T-helper 1 cell treated with Interleukin-12 subunit alpha and Interleukin-12 subunit beta and Interleukin-4 antibody, amounts not matched to agents 30 μg/mL and 1 μg/mL, for 36 hours (primary cell): Measurements from ENCODE around the gene TSTD2.

Source experiments
- H3K27ac Mint-ChIP-seq: one replicate; pipeline ENCODE4 v1.8.0; 2021; ENCODE audit warnings: mild to moderate bottlenecking, mixed read lengths
- H3K27me3 Mint-ChIP-seq: one replicate; pipeline ENCODE4 v1.8.0; 2021; ENCODE audit warnings: low read depth, mixed read lengths
- H3K36me3 Mint-ChIP-seq: one replicate; pipeline ENCODE4 v1.8.0; 2021; ENCODE audit warnings: low read depth, mixed read lengths
- H3K4me1 Mint-ChIP-seq: one replicate; pipeline ENCODE4 v1.8.0; 2021; ENCODE audit warnings: low read depth, mixed read lengths
- H3K4me3 Mint-ChIP-seq: one replicate; pipeline ENCODE4 v1.8.0; 2021; ENCODE audit warnings: mild to moderate bottlenecking, moderate library complexity, mixed read lengths
- H3K9me3 Mint-ChIP-seq: one replicate; pipeline ENCODE4 v1.8.0; 2021; ENCODE audit warnings: mixed read lengths

The TSTD2 gene

GRCh38 chr9:97568461-97569275 is 64.5 kb downstream of the TSTD2 start:
- H3K4me1 Mint-ChIP-seq = peaks cover 1% of the 10 kb centered on the region
- H3K4me3 Mint-ChIP-seq = no peak overlapping the region
- no peaks in the 10 kb centered on the region for H3K27me3 Mint-ChIP-seq
- no peaks in the 10 kb centered on the region for H3K36me3 Mint-ChIP-seq
- no peak overlapping the region for H3K27ac Mint-ChIP-seq
- no peaks in the 10 kb centered on the region for H3K9me3 Mint-ChIP-seq

GRCh38 chr9:97567894-97568202 is 65.3 kb downstream of the TSTD2 start:
- Mint-ChIP-seq H3K36me3 (no peaks in the 10 kb centered on the region), H3K27ac (no peak overlapping the region), H3K27me3 (no peaks in the 10 kb centered on the region)

GRCh38 chr9:97567182-97567893 is 65.8 kb downstream of the TSTD2 start:
- H3K4me1 Mint-ChIP-seq = peaks cover 1% of the 10 kb centered on the region
- H3K27me3 Mint-ChIP-seq = no peaks in the 10 kb centered on the region
- no peaks in the 10 kb centered on the region for H3K9me3 Mint-ChIP-seq

More at GRCh38 chr9:97567894-97568202, 65.3 kb downstream of the TSTD2 start:
- Mint-ChIP-seq H3K9me3 (no peaks in the 10 kb centered on the region), H3K4me3 (no peak overlapping the region), H3K4me1 (peaks cover 1% of the 10 kb centered on the region)

GRCh38 chr9:97565262-97565661 is 67.9 kb downstream of the TSTD2 start:
- Mint-ChIP-seq H3K4me1 (peaks cover 1% of the 10 kb centered on the region), H3K9me3 (no peaks in the 10 kb centered on the region)

More at GRCh38 chr9:97567182-97567893, 65.8 kb downstream of the TSTD2 start:
- Mint-ChIP-seq H3K27ac (no peak overlapping the region), H3K4me3 (no peak overlapping the region), H3K36me3 (no peaks in the 10 kb centered on the region)

GRCh38 chr9:97564291-97565175 is 68.6 kb downstream of the TSTD2 start:
- Mint-ChIP-seq H3K9me3 (no peaks in the 10 kb centered on the region), H3K36me3 (no peaks in the 10 kb centered on the region), H3K4me3 (no peak overlapping the region), H3K27me3 (peaks cover 5% of the 10 kb centered on the region), H3K27ac (no peak overlapping the region), H3K4me1 (peaks cover 3% of the 10 kb centered on the region)

More at GRCh38 chr9:97565262-97565661, 67.9 kb downstream of the TSTD2 start:
- Mint-ChIP-seq H3K36me3 (no peaks in the 10 kb centered on the region), H3K4me3 (no peak overlapping the region), H3K27me3 (peaks cover 5% of the 10 kb centered on the region), H3K27ac (no peak overlapping the region)

- Mint-ChIP-seq H3K9me3 (no peaks in the 10 kb centered on the region), H3K27me3 (peaks cover 11% of the 10 kb centered on the region), H3K4me1 (peaks cover 10% of the 10 kb centered on the region), H3K36me3 (no peaks in the 10 kb centered on the region), H3K4me3 (no peak overlapping the region), H3K27ac (no peak overlapping the region)
These were observed 69.6 kb downstream of the TSTD2 start for GRCh38 chr9:97563458-97564135.

GRCh38 chr9:97562542-97562941 is 70.6 kb downstream of the TSTD2 start:
- Mint-ChIP-seq H3K9me3 (no peaks in the 10 kb centered on the region), H3K4me3 (no peak overlapping the region), H3K36me3 (no peaks in the 10 kb centered on the region), H3K27ac (no peak overlapping the region), H3K27me3 (peaks cover 17% of the 10 kb centered on the region), H3K4me1 (peaks cover 13% of the 10 kb centered on the region)

GRCh38 chr9:97561501-97561900 is 71.7 kb downstream of the TSTD2 start:
- Mint-ChIP-seq H3K4me1 (peaks cover 13% of the 10 kb centered on the region), H3K9me3 (no peaks in the 10 kb centered on the region), H3K27ac (no peak overlapping the region), H3K36me3 (no peaks in the 10 kb centered on the region), H3K27me3 (peaks cover 21% of the 10 kb centered on the region), H3K4me3 (no peak overlapping the region)

GRCh38 chr9:97560851-97561250 is 72.3 kb downstream of the TSTD2 start:
- H3K36me3 Mint-ChIP-seq = no peaks in the 10 kb centered on the region
- no peaks in the 10 kb centered on the region for H3K9me3 Mint-ChIP-seq
- no peak overlapping the region for H3K27ac Mint-ChIP-seq
- H3K27me3 Mint-ChIP-seq = peaks cover 27% of the 10 kb centered on the region
- H3K4me1 Mint-ChIP-seq = peaks cover 13% of the 10 kb centered on the region
- H3K4me3 Mint-ChIP-seq = no peak overlapping the region

- no peaks in the 10 kb centered on the region for H3K36me3 Mint-ChIP-seq
- peaks cover 13% of the 10 kb centered on the region for H3K4me1 Mint-ChIP-seq
- H3K4me3 Mint-ChIP-seq = no peak overlapping the region
- H3K9me3 Mint-ChIP-seq = no peaks in the 10 kb centered on the region
- no peak overlapping the region for H3K27ac Mint-ChIP-seq
- H3K27me3 Mint-ChIP-seq = peaks cover 27% of the 10 kb centered on the region
These were observed 73.0 kb downstream of the TSTD2 start for GRCh38 chr9:97560154-97560553.

- Mint-ChIP-seq H3K27me3 (peaks cover 27% of the 10 kb centered on the region), H3K4me3 (peak overlapping the region; percentile 27)
These were observed 74.1 kb downstream of the TSTD2 start for GRCh38 chr9:97559111-97559514.

GRCh38 chr9:97558701-97559101 is 74.5 kb downstream of the TSTD2 start:
- H3K4me1 Mint-ChIP-seq = peaks cover 13% of the 10 kb centered on the region
- H3K27ac Mint-ChIP-seq = peak overlapping the region; percentile 62
- no peaks in the 10 kb centered on the region for H3K36me3 Mint-ChIP-seq
- peak overlapping the region; percentile 27 for H3K4me3 Mint-ChIP-seq
- no peaks in the 10 kb centered on the region for H3K9me3 Mint-ChIP-seq
- peaks cover 27% of the 10 kb centered on the region for H3K27me3 Mint-ChIP-seq

More at GRCh38 chr9:97559111-97559514, 74.1 kb downstream of the TSTD2 start:
- H3K27ac Mint-ChIP-seq = peak overlapping the region; percentile 62
- no peaks in the 10 kb centered on the region for H3K36me3 Mint-ChIP-seq
- peaks cover 13% of the 10 kb centered on the region for H3K4me1 Mint-ChIP-seq
- H3K9me3 Mint-ChIP-seq = no peaks in the 10 kb centered on the region

- Mint-ChIP-seq H3K36me3 (no peaks in the 10 kb centered on the region), H3K27me3 (peaks cover 29% of the 10 kb centered on the region), H3K4me3 (no peak overlapping the region), H3K9me3 (no peaks in the 10 kb centered on the region), H3K4me1 (peaks cover 13% of the 10 kb centered on the region), H3K27ac (no peak overlapping the region)
These were observed 75.5 kb downstream of the TSTD2 start for GRCh38 chr9:97557606-97558095.
